ENCODE results near the gene RNF144A. TPM values are rescaled to one million over a fixed set of nuclear protein-coding genes. Genes with fewer than 3 reads are reported as not detected.

Gene RNF144A
- total RNA-seq, 2 experiments from 2014 or later, result 49.0 to 50.6 TPM

DNA sequence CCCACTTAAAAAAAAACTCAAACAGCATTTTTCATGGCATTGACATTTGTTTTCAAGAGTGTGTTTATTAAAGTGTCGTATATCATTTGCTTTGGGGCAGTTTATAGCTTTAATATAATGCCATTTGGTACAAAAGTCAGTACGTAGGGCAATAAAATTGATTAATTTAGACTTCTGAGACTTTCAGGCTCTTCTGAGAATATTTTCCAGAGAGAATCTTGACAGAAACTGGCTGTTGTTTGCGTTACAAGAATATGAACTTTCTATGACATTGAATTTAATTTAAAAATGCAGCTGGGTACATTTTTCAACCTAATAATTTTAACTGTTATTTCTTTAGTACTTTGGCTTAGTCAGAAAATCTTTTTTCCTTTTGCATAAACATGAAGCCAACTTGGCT, 98.9 kb downstream of the RNF144A start:
- CTCF ChIA-PET, result interaction anchor here (1.0 kb wide), 1 partner anchor 18 kb away, joined by 3 read pairs; no protein-coding TSS in a partner anchor
- peaks cover 20% of the 10 kb centered on the region for H3K36me3 Mint-ChIP-seq (ENCODE audit: low read depth)

GRCh38 chr2:7016601-7017211, 99.5 kb downstream of the RNF144A start:
- intact Hi-C loops (cut with micrococcal nuclease), result no loop called here
- H3K27ac Mint-ChIP-seq, result no peak overlapping the region
- H3K27me3 Mint-ChIP-seq (ENCODE audit: low read depth), result no peaks in the 10 kb centered on the region
- H3K4me3 Mint-ChIP-seq, result no peak overlapping the region
- peaks cover 30% of the 10 kb centered on the region for H3K4me1 Mint-ChIP-seq (ENCODE audit: low read depth)
- H3K9me3 Mint-ChIP-seq, result no peaks in the 10 kb centered on the region
- CTCF ChIA-PET, result interaction anchor here (1.0 kb wide), 1 partner anchor 18 kb away, joined by 3 read pairs; no protein-coding TSS in a partner anchor
- no peak for DNase-seq
- peaks cover 26% of the 10 kb centered on the region for H3K36me3 Mint-ChIP-seq (ENCODE audit: low read depth)

More for the DNA sequence above, 98.9 kb downstream of the RNF144A start:
- Mint-ChIP-seq H3K9me3 (no peaks in the 10 kb centered on the region), H3K4me3 (no peak overlapping the region), H3K4me1 (ENCODE audit: low read depth) (peaks cover 35% of the 10 kb centered on the region), H3K27me3 (ENCODE audit: low read depth) (no peaks in the 10 kb centered on the region), H3K27ac (no peak overlapping the region)
- intact Hi-C loops (cut with micrococcal nuclease), result no loop called here
- DNase-seq, result no peak

DNA sequence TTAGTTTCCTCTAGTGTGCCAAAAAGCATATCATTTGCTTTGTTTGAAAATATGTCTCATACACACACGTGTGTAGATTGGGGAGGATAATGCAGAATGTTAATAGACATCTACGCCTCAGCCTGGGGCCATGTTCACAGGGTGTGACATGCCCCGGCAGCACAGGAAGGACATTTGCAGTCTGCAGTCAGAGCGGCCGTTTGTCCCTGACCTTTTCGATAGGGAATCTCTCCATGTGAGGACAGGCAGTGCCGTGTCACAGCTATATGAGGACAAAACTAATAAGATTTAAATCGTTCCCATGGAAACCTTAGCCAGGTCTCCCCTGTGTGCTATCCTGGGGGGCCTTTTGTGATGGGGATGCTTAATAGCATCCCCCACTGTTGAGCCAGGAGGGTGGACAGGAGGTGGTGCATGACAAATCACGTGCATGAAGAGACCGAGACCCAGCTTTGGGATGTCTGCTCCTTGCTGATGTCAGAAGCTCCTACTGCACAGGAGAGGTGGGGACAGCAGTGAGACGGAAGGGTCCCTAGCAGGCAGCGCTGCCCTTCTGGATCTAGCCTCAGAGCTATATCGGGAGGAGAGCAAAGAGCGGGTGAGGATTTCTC, 100.6 kb downstream of the RNF144A start:
- H3K27me3 Mint-ChIP-seq (ENCODE audit: low read depth), result no peaks in the 10 kb centered on the region
- H3K4me1 Mint-ChIP-seq (ENCODE audit: low read depth), result peaks cover 19% of the 10 kb centered on the region
- no peak overlapping the region for H3K27ac Mint-ChIP-seq
- CTCF ChIA-PET, result interaction anchor here (0.7 to 1.8 kb wide), 3 partner anchors 14 to 121 kb away, joined by 3 to 8 read pairs (median 5); no protein-coding TSS in a partner anchor
- DNase-seq, result no peak
- no peak overlapping the region for H3K4me3 Mint-ChIP-seq
- H3K9me3 Mint-ChIP-seq, result no peaks in the 10 kb centered on the region
- H3K36me3 Mint-ChIP-seq (ENCODE audit: low read depth), result peaks cover 28% of the 10 kb centered on the region
- intact Hi-C loops (cut with micrococcal nuclease), result no loop called here

DNA sequence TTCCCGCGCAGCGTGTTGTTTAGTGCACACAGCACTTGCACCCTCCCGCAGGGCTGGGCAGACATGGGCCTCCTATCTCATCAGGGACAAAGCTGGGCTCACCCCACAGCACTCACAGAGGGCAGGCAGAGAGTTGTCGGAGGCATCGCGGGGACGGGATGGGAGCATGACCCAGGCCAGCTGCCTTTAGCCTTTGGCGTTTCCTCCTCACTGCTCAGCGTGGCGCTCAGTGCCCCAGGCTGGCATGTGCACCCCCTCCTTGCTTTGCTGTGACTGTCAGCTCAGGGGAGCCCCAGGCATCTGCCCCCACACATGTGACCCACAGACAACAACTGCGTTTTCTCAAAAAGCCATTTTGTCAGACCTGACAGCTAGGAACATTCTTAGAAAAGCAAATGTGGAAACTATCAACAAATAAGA, 101.1 kb downstream of the RNF144A start:
- Mint-ChIP-seq H3K4me1 (ENCODE audit: low read depth) (peaks cover 15% of the 10 kb centered on the region), H3K4me3 (no peak overlapping the region)
- intact Hi-C loops (cut with micrococcal nuclease), result no loop called here

DNA sequence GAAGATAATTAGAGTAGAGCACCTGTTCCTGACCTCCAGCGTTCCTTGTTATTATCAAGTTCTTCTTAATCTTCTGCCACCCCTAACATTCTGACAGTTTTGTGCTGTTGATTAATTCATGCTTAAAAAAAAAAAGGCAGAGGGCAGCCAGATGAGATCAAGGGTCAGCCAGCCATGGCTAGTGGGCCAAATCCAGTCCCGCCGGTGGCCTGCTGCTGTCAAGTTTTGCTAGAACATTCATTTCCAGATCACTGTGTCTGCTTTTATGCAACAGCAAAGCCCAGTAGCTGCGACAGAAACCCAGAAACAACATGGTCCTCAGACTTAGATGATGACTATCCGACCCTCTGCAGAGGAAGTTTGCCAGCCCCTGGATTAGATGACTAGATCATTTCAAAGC, 101.6 kb downstream of the RNF144A start:
- CTCF ChIA-PET, result interaction anchor here (1.2 to 1.8 kb wide), 2 partner anchors 13 to 122 kb away, joined by 5 to 8 read pairs; no protein-coding TSS in a partner anchor
- no peak for DNase-seq
- Mint-ChIP-seq H3K27me3 (ENCODE audit: low read depth) (no peaks in the 10 kb centered on the region), H3K4me1 (ENCODE audit: low read depth) (peaks cover 10% of the 10 kb centered on the region), H3K9me3 (no peaks in the 10 kb centered on the region), H3K4me3 (no peak overlapping the region), H3K27ac (no peak overlapping the region), H3K36me3 (ENCODE audit: low read depth) (peaks cover 30% of the 10 kb centered on the region)
- intact Hi-C loops (cut with micrococcal nuclease), result no loop called here

More for the DNA sequence above, 101.1 kb downstream of the RNF144A start:
- DNase-seq, result no peak
- CTCF ChIA-PET, result interaction anchor here (0.7 to 1.8 kb wide), 3 partner anchors 13 to 122 kb away, joined by 3 to 8 read pairs (median 5); no protein-coding TSS in a partner anchor
- H3K27me3 Mint-ChIP-seq (ENCODE audit: low read depth), result no peaks in the 10 kb centered on the region
- no peaks in the 10 kb centered on the region for H3K9me3 Mint-ChIP-seq
- peaks cover 30% of the 10 kb centered on the region for H3K36me3 Mint-ChIP-seq (ENCODE audit: low read depth)
- no peak overlapping the region for H3K27ac Mint-ChIP-seq

DNA sequence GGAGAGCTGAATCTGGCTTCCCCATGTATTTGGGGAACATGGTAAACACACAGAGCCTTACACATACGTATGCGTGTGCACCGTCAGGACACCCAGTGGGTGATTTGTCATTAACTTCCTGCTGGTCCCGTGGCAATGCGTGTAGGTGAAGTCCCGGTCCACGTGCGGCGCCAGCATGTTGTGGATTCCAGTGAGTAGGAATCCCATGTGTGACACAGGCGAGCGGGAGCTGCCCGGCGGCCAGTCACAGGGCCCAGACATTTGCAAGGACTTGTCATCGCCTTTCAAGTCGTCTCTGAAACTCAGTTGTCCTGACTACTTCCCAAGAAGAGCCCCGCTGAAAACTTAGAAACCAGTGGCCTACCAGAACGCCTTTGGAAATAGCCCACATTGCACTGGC, 102.0 kb downstream of the RNF144A start:
- Mint-ChIP-seq H3K27ac (no peak overlapping the region), H3K27me3 (ENCODE audit: low read depth) (no peaks in the 10 kb centered on the region), H3K4me1 (ENCODE audit: low read depth) (peaks cover 6% of the 10 kb centered on the region), H3K36me3 (ENCODE audit: low read depth) (peaks cover 30% of the 10 kb centered on the region), H3K9me3 (no peaks in the 10 kb centered on the region), H3K4me3 (no peak overlapping the region)
- intact Hi-C loops (cut with micrococcal nuclease), result no loop called here
- CTCF ChIA-PET, result interaction anchor here (1.2 to 1.8 kb wide), 2 partner anchors 12 to 122 kb away, joined by 5 to 8 read pairs; no protein-coding TSS in a partner anchor
- DNase-seq, result no peak

DNA sequence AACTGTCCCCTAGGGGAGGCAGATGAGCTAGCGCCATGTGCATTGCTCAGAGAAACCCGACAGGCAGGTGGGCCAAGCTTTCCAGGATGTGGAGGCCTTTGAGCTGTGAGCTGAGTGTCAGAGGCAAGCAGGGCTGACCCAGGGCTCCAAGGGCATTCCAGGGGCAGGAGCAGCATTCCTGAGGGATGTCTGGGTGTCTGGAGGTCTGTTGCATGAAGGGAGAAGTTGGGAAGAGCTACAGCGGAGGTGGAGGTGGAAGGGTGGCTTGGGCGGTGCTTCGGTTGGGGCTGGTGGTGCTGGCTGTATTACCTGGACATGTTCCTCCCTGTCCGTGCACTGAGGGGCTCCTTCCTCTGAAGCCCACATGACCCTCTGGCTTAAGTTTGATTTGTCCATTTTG, 102.8 kb downstream of the RNF144A start:
- CTCF ChIA-PET, result no interaction called here
- Mint-ChIP-seq H3K27me3 (ENCODE audit: low read depth) (no peaks in the 10 kb centered on the region), H3K9me3 (no peaks in the 10 kb centered on the region), H3K4me3 (no peak overlapping the region), H3K27ac (no peak overlapping the region), H3K4me1 (ENCODE audit: low read depth) (no peaks in the 10 kb centered on the region), H3K36me3 (ENCODE audit: low read depth) (peaks cover 28% of the 10 kb centered on the region)
- intact Hi-C loops (cut with micrococcal nuclease), result no loop called here
- DNase-seq, result no peak

- Mint-ChIP-seq H3K9me3 (no peaks in the 10 kb centered on the region), H3K4me1 (ENCODE audit: low read depth) (no peaks in the 10 kb centered on the region), H3K27ac (no peak overlapping the region), H3K27me3 (ENCODE audit: low read depth) (no peaks in the 10 kb centered on the region), H3K4me3 (no peak overlapping the region), H3K36me3 (ENCODE audit: low read depth) (peaks cover 28% of the 10 kb centered on the region)
- intact Hi-C loops (cut with micrococcal nuclease), result no loop called here
- DNase-seq, result no peak
- CTCF ChIA-PET, result no interaction called here
These were observed 103.3 kb downstream of the RNF144A start for GRCh38 chr2:7020468-7020867.

GRCh38 chr2:7020939-7021470, 103.8 kb downstream of the RNF144A start:
- no peaks in the 10 kb centered on the region for H3K4me1 Mint-ChIP-seq (ENCODE audit: low read depth)
- H3K27ac Mint-ChIP-seq, result no peak overlapping the region
- H3K9me3 Mint-ChIP-seq, result no peaks in the 10 kb centered on the region
- intact Hi-C loops (cut with micrococcal nuclease), result no loop called here
- no peak for DNase-seq
- CTCF ChIA-PET, result interaction anchor here (3.0 kb wide), 1 partner anchor 23 kb away, joined by 13 read pairs; no protein-coding TSS in a partner anchor
- H3K36me3 Mint-ChIP-seq (ENCODE audit: low read depth), result peaks cover 28% of the 10 kb centered on the region
- H3K27me3 Mint-ChIP-seq (ENCODE audit: low read depth), result no peaks in the 10 kb centered on the region
- H3K4me3 Mint-ChIP-seq, result no peak overlapping the region

GRCh38 chr2:7022492-7023385, 105.5 kb downstream of the RNF144A start:
- DNase-seq, result no peak
- CTCF ChIA-PET, result interaction anchor here (0.7 to 3.0 kb wide), 2 partner anchors 8 to 21 kb away, joined by 3 to 13 read pairs; no protein-coding TSS in a partner anchor
- Mint-ChIP-seq H3K27me3 (ENCODE audit: low read depth) (no peaks in the 10 kb centered on the region), H3K36me3 (ENCODE audit: low read depth) (peaks cover 31% of the 10 kb centered on the region), H3K9me3 (no peaks in the 10 kb centered on the region), H3K4me1 (ENCODE audit: low read depth) (no peaks in the 10 kb centered on the region), H3K27ac (no peak overlapping the region), H3K4me3 (no peak overlapping the region)
- intact Hi-C loops (cut with micrococcal nuclease), result no loop called here

- intact Hi-C loops (cut with micrococcal nuclease), result no loop called here
- CTCF ChIA-PET, result interaction anchor here (0.7 to 3.0 kb wide), 2 partner anchors 9 to 20 kb away, joined by 3 to 13 read pairs; no protein-coding TSS in a partner anchor
- no peaks in the 10 kb centered on the region for H3K27me3 Mint-ChIP-seq (ENCODE audit: low read depth)
- DNase-seq, result no peak
- H3K4me3 Mint-ChIP-seq, result no peak overlapping the region
- H3K27ac Mint-ChIP-seq, result no peak overlapping the region
- no peaks in the 10 kb centered on the region for H3K9me3 Mint-ChIP-seq
- H3K36me3 Mint-ChIP-seq (ENCODE audit: low read depth), result peaks cover 34% of the 10 kb centered on the region
- H3K4me1 Mint-ChIP-seq (ENCODE audit: low read depth), result no peaks in the 10 kb centered on the region
These were observed 106.3 kb downstream of the RNF144A start for GRCh38 chr2:7023542-7023941.

DNA sequence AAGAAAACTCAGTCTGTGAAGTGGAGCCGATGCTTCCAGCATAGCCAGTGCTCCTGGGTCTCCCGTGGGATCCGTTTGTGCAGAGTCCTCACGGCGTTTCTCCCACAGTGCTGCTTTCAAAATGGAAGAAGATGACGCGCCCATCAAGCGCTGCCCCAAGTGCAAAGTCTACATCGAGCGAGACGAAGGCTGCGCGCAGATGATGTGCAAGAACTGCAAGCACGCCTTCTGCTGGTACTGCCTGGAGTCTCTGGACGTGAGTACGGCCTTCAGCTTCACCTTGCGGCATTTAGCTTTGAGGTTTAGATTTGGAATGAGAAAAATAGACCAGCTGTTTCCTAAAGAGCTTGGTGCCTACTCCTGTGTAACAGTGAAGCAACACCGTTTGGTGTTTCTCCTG, 107.0 kb downstream of the RNF144A start:
- Mint-ChIP-seq H3K4me3 (no peak overlapping the region), H3K27ac (no peak overlapping the region), H3K4me1 (ENCODE audit: low read depth) (no peaks in the 10 kb centered on the region), H3K36me3 (ENCODE audit: low read depth) (peaks cover 35% of the 10 kb centered on the region), H3K27me3 (ENCODE audit: low read depth) (no peaks in the 10 kb centered on the region), H3K9me3 (no peaks in the 10 kb centered on the region)
- CTCF ChIA-PET, result interaction anchor here (3.0 kb wide), 1 partner anchor 20 kb away, joined by 13 read pairs; no protein-coding TSS in a partner anchor
- intact Hi-C loops (cut with micrococcal nuclease), result no loop called here
- DNase-seq, result no peak
